ENCODE results near the gene KRTAP5-10.
"Not testable (repeated sequence)": the region's sequence is repeated elsewhere in the genome, so short reads cannot be mapped to it uniquely, and the experiment has no call there.

DNA sequence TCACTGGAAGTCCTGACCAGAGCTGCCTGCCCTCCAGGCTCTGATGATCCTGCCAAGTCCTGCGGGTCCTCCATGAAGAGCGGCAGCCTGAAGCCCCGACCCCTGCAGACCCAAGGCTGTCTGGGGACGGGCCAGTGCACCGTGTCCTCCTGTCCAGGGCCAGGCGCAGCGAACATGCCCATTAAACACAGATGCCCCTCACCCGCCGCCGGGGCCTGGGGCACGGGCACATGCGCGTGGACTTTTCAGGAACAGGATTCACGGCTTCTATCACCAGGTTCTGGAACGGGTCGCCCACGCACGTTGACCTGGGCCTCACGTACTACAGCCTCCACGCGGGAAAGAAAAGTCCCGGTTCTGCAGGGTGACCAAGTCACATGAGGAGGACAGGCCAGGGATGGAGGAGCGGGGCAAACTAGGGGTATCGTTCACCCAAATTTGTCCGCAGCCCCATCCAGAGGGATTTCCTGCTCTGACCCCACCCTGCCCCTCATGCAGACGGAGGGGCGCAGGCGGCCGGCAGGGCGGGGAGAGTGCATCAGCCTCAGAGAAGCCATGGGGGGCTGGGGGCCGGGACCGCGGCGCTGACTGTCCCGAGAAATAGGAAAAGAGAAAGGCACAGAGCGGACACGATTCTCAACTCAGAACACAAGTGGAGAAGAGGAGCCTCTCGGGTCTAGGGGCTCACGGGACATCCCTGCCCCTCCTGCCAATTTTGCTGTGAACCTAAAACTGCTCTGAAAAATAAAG lies 5.9 kb downstream of the KRTAP5-10 start:
- TF ChIP-seq TBP (IDR thresholded peaks at IDR 0.05; ENCODE audit: low read depth, low read length); TAF1 (IDR thresholded peaks at IDR 0.05; ENCODE audit: low read depth, low read length); POLR2A (IDR thresholded peaks at IDR 0.05; ENCODE audit: control extremely low read depth in 1 of 2, low read depth in 2 of 2, low read length in 2 of 2); POLR2AphosphoS5 (IDR thresholded peaks at IDR 0.05; ENCODE audit: low read depth, low read length); GABPA (IDR thresholded peaks at IDR 0.05; ENCODE audit: borderline replicate concordance, insufficient read depth, low read length); CHD2 (IDR thresholded peaks at IDR 0.05; ENCODE audit: low read length); SP1 (IDR thresholded peaks at IDR 0.05; ENCODE audit: low read depth, low read length); HDAC6 (IDR thresholded peaks at IDR 0.05; ENCODE audit: low read depth, low read length): not testable (repeated sequence)
- TF ChIP-seq, protein P1, sequence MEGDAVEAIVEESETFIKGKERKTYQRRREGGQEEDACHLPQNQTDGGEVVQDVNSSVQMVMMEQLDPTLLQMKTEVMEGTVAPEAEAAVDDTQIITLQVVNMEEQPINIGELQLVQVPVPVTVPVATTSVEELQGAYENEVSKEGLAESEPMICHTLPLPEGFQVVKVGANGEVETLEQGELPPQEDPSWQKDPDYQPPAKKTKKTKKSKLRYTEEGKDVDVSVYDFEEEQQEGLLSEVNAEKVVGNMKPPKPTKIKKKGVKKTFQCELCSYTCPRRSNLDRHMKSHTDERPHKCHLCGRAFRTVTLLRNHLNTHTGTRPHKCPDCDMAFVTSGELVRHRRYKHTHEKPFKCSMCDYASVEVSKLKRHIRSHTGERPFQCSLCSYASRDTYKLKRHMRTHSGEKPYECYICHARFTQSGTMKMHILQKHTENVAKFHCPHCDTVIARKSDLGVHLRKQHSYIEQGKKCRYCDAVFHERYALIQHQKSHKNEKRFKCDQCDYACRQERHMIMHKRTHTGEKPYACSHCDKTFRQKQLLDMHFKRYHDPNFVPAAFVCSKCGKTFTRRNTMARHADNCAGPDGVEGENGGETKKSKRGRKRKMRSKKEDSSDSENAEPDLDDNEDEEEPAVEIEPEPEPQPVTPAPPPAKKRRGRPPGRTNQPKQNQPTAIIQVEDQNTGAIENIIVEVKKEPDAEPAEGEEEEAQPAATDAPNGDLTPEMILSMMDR (IDR thresholded peaks at IDR 0.05; ENCODE audit: control extremely low read depth in 1 of 3, insufficient read depth in 1 of 3, low read depth in 1 of 3, low read length in 3 of 3), result not testable (repeated sequence)
